NB4 (cell line): ENCODE results near the gene VMAC.

Experiments used
- DNase-seq: peaks from one replicate; pipeline ENCODE4 v3.0.0; 2010; ENCODE audit warnings: low read depth
- H3K4me3 ChIP-seq: one replicate; pipeline ENCODE4 v1.5.1; 2011; ENCODE audit warnings: mild to moderate bottlenecking, low read depth, low read length, moderate library complexity
- CTCF ChIP-seq: IDR thresholded peaks from one replicate; pipeline ENCODE4 v1.5.1; 2012; ENCODE audit warnings: low read depth, low read length
- MAX ChIP-seq: IDR thresholded peaks from 2 replicates; pipeline ENCODE4 v1.6.1; 2011; ENCODE audit warnings: low read depth, low read length
- MYC ChIP-seq: IDR thresholded peaks from 2 replicates; pipeline ENCODE4 v1.6.1; 2011; ENCODE audit warnings: low read depth, low read length
- POLR2A ChIP-seq: IDR thresholded peaks from 2 replicates; pipeline ENCODE4 v1.6.1; 2011; ENCODE audit warnings: mild to moderate bottlenecking; ENCODE audit not compliant: insufficient read length; ENCODE audit errors: extremely low read depth

Gene VMAC

GRCh38 chr19:5940260-5941208 is 35.9 kb downstream of the VMAC start:
- H3K4me3 ChIP-seq = no peak overlapping the region
- TF ChIP-seq MYC = no peak
- no peak for TF ChIP-seq CTCF
- TF ChIP-seq MAX = no peak
- no peak for TF ChIP-seq POLR2A
- DNase-seq = no peak

GRCh38 chr19:5941673-5942072 is 37.0 kb downstream of the VMAC start:
- DNase-seq = no peak

GRCh38 chr19:5943045-5943444 is 38.4 kb downstream of the VMAC start:
- H3K4me3 ChIP-seq = no peak overlapping the region
- no peak for DNase-seq
- TF ChIP-seq MYC (no peak), POLR2A (no peak), MAX (no peak), CTCF (no peak)

More at GRCh38 chr19:5941673-5942072, 37.0 kb downstream of the VMAC start:
- no peak overlapping the region for H3K4me3 ChIP-seq
- TF ChIP-seq MAX (no peak), POLR2A (no peak), MYC (no peak), CTCF (no peak)

GRCh38 chr19:5943623-5944022 is 39.0 kb downstream of the VMAC start:
- no peak for DNase-seq
- TF ChIP-seq CTCF (no peak), MAX (no peak), MYC (no peak), POLR2A (no peak)
- H3K4me3 ChIP-seq = no peak overlapping the region

GRCh38 chr19:5947435-5947834 is 42.8 kb downstream of the VMAC start:
- H3K4me3 ChIP-seq = no peak overlapping the region
- TF ChIP-seq CTCF (no peak), MAX (no peak), POLR2A (no peak), MYC (no peak)
- no peak for DNase-seq
